Body of pancreas (tissue), 4 donors: ENCODE measurements around the gene FN3KRP.

Experiments used
- CTCF ChIP-seq, 7 experiments: fragments of 450-650 bp in 4 of 7; fragments of 200-600 bp in 3 of 7; sonication (generic) in 3 of 7; IDR thresholded peaks; one replicate each; pipeline ENCODE4 v1.5.1; 2016 to 2019; ENCODE audit warnings: antibody characterized with exemption in 7 of 7
- POLR2A ChIP-seq, 3 donors: fragments of 450-650 bp; IDR thresholded peaks; one replicate each; pipeline ENCODE4 v1.6.1; 2016; ENCODE audit warnings: antibody characterized with exemption in 3 of 3, mild to moderate bottlenecking in 2 of 3

- TF ChIP-seq CTCF (IDR thresholded peaks at IDR 0.05) (no peak), POLR2A (IDR thresholded peaks at IDR 0.05) (no peak)
Measured at GRCh38 chr17:82670661-82671450, 45.6 kb upstream of the FN3KRP start.
